Measurements from ENCODE around the gene DDX5. TPM values are rescaled to one million over a fixed set of nuclear protein-coding genes. Genes with fewer than 3 reads are reported as not detected.

The DDX5 gene
- total and polyA plus RNA-seq, 2 donors (not counting 3 experiments of a cell fraction or from before 2014, with no cell fraction given) = 1,027 to 2,040 TPM

- H3K9me3 ChIP-seq (replicated peaks; ENCODE audit: control insufficient read depth, insufficient read depth, low read length) = no peaks in the 10 kb centered on the region
- FAIRE-seq (no peak), DNase-seq (ENCODE audit: low read depth, low spot score) (no peak)
- CTCF ChIA-PET = interaction anchor here (6.5 kb wide), 1 partner anchor 73 kb away, joined by 345 read pairs; no protein-coding TSS in a partner anchor
- no peaks in the 10 kb centered on the region for H4K20me1 ChIP-seq (replicated peaks; ENCODE audit: control insufficient read depth, extremely low read depth, insufficient read depth, low read length)
- peaks cover 10 to 29% of the 10 kb centered on the region in 2 experiments for H3K36me3 ChIP-seq (ENCODE audit: control insufficient read depth in 2 of 2, extremely low read depth in 1 of 2, insufficient read depth in 2 of 2, low read length in 2 of 2)
- dilution Hi-C loops (cut with MboI; ENCODE audit: extremely low pct_ligation_motif_present, low sequenced_read_pairs) (no loop called here), intact Hi-C loops (cut with micrococcal nuclease) (no loop called here)
- H3K9me1 ChIP-seq (replicated peaks; ENCODE audit: control insufficient read depth, extremely low read depth, insufficient read depth, low read length) = no peaks in the 10 kb centered on the region
- no TSS peak for BruUV-seq (replicated peaks)
- H3K9ac ChIP-seq (replicated peaks; ENCODE audit: extremely low read depth, insufficient read depth, low read length) = no peak overlapping the region
- no peak overlapping the region for H3K27ac ChIP-seq (ENCODE audit: insufficient read depth, low read depth, low read length)
- no peak overlapping the region for H2AFZ ChIP-seq (ENCODE audit: low read depth, low read length)
- TF ChIP-seq CTCF (IDR thresholded peaks at IDR 0.05; ENCODE audit: extremely low read depth in 1 of 2, insufficient read depth in 1 of 2, low read depth in 1 of 2, low read length in 2 of 2) = no peak
- no peak for TF ChIP-seq JUN (IDR thresholded peaks at IDR 0.05; ENCODE audit: borderline replicate concordance, insufficient read depth, insufficient read length, low read depth)
- TF ChIP-seq GATA2 (IDR thresholded peaks at IDR 0.05; ENCODE audit: insufficient read depth, insufficient read length, low read depth, low read length) = no peak
- TF ChIP-seq POLR2AphosphoS5 (IDR thresholded peaks at IDR 0.05; ENCODE audit: insufficient read depth, low read depth, low read length) = no peak
- TF ChIP-seq FOS (IDR thresholded peaks at IDR 0.05; ENCODE audit: borderline replicate concordance, insufficient read depth, low read length) = no peak
- TF ChIP-seq MAX (IDR thresholded peaks at IDR 0.05; ENCODE audit: insufficient read depth, insufficient read length) = no peak
- TF ChIP-seq MYC (IDR thresholded peaks at IDR 0.05; ENCODE audit: low read depth, low read length) = no peak
- no peak for TF ChIP-seq POLR2A (IDR thresholded peaks at IDR 0.05; ENCODE audit: low read depth, low read length)
- no peak for TF ChIP-seq EZH2 (IDR thresholded peaks at IDR 0.05; ENCODE audit: borderline replicate concordance, low read depth, low read length, severe bottlenecking)
- H3K4me3 ChIP-seq (replicated peaks in 1 of 3; ENCODE audit: insufficient read depth in 1 of 3, low read depth in 1 of 3, low read length in 3 of 3) = no peak overlapping the region
- no peaks in the 10 kb centered on the region for H3K27me3 ChIP-seq (ENCODE audit: control insufficient read depth in 2 of 2, insufficient read depth in 2 of 2, low read length in 2 of 2)
- H3K4me2 ChIP-seq (ENCODE audit: insufficient read depth, low read length) = no peak overlapping the region
- POLR2A ChIA-PET = no interaction called here
- peaks cover 34% of the 10 kb centered on the region for H3K4me1 ChIP-seq (ENCODE audit: control insufficient read depth, extremely low read depth, insufficient read depth, low read length)
- H3K79me2 ChIP-seq (ENCODE audit: control insufficient read depth, insufficient read depth, low read length) = peaks cover 22% of the 10 kb centered on the region
Measured at GRCh38 chr17:64494121-64494520, 12.0 kb downstream of the DDX5 start.

Data from endothelial cell of umbilical vein (primary cell).